GM12874 (cell line): Measurements from ENCODE around the gene FOXK1.

ENCODE experiments used
- TF ChIP-seq, protein P1 (sequence below): IDR thresholded peaks from 2 replicates; pipeline ENCODE4 v1.5.1; 2011; ENCODE audit warnings: low read depth, mild to moderate bottlenecking, control low read depth, low read length, moderate library complexity; ENCODE audit not compliant: insufficient read depth

FOXK1 gene

DNA sequence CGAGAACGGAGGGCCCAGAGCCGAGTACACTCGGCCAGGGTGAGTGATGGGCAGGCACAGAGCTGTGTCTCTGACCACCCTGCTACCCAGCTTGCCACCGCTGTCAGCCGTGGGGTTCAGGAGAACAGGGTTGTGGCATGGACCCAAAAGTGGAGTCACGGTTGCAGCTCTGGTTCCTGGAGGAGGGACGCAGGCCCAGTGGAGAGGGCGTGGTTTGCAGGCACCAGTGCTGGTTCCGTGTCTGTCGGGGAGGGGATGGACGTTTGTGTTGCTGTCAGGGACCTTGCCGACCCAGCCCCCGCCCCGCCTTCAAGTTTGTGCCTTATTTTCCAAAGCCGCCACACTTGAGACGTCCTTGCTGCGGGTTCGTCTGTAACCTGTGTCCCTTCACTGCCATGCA, 48.2 kb downstream of the FOXK1 start:
- TF ChIP-seq, protein P1, sequence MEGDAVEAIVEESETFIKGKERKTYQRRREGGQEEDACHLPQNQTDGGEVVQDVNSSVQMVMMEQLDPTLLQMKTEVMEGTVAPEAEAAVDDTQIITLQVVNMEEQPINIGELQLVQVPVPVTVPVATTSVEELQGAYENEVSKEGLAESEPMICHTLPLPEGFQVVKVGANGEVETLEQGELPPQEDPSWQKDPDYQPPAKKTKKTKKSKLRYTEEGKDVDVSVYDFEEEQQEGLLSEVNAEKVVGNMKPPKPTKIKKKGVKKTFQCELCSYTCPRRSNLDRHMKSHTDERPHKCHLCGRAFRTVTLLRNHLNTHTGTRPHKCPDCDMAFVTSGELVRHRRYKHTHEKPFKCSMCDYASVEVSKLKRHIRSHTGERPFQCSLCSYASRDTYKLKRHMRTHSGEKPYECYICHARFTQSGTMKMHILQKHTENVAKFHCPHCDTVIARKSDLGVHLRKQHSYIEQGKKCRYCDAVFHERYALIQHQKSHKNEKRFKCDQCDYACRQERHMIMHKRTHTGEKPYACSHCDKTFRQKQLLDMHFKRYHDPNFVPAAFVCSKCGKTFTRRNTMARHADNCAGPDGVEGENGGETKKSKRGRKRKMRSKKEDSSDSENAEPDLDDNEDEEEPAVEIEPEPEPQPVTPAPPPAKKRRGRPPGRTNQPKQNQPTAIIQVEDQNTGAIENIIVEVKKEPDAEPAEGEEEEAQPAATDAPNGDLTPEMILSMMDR, result no peak

DNA sequence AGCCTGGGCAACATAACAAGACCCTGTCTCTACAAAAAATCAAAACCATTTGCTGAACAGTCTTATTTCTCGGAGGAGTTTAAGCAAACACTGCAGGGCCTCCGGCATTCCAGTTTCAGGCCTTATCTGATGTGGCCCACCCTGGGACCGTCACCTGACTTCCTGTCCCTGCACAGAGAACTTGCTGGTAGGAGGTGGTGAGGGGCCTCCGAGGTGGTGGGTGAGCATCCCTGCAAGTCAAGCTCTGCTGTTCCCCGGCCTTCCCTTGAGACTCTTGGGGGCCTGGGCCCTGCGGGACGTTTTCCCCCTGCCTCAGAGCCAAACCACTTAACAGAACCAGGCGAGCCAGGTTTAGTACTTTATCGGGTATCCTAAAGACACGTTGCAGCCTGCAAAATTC, 48.9 kb downstream of the FOXK1 start:
- TF ChIP-seq, protein P1, result no peak

DNA sequence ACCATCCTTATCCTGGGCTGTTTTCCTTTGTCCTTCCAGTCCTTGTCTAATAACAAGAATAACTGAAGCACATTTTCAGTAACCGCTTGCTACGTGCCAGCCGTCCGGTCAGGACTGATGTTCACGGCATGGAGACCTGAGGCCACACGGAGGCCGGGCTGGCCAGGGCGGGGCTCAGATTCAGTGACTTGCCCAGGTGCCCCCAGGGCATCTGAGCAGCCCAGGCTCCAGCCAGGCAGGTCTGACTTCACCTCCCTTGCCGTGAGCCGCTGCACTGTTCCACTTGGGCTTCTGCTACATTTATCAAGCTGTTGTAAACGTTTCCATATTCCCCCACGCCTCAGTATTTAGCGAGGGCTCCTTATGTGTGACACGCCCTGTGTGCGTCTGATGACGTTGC, 49.7 kb downstream of the FOXK1 start:
- TF ChIP-seq, protein P1, result no peak

DNA sequence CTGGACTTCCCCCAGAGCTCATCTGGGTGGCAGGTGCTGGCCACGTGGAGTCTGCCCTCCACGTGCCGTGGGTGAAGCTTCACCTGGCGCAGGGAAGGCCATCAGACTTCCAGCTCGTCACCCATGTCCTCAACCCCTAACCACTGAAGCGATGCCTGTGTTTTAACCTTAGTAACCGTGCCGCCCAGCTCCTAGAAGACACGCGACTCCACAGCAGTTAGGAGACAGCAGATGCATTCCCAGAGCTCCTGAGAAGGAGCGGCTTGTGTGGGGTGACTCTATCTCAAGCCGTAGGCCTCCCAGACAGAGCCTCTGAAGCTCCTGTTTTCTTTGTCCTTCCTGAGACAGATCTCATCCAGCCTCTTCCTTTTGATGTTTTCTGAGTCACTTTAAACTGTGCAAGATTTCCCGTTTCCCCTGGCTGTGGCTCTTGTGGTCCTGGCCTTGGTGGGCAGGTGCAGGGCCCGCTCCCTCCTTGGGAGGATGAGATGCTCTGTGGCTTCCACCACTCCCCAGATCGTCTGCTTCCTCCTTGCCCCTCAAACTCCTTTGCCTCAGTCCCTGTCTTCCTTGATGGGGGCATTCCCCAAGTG, 51.9 kb downstream of the FOXK1 start:
- TF ChIP-seq, protein P1, result no peak

DNA sequence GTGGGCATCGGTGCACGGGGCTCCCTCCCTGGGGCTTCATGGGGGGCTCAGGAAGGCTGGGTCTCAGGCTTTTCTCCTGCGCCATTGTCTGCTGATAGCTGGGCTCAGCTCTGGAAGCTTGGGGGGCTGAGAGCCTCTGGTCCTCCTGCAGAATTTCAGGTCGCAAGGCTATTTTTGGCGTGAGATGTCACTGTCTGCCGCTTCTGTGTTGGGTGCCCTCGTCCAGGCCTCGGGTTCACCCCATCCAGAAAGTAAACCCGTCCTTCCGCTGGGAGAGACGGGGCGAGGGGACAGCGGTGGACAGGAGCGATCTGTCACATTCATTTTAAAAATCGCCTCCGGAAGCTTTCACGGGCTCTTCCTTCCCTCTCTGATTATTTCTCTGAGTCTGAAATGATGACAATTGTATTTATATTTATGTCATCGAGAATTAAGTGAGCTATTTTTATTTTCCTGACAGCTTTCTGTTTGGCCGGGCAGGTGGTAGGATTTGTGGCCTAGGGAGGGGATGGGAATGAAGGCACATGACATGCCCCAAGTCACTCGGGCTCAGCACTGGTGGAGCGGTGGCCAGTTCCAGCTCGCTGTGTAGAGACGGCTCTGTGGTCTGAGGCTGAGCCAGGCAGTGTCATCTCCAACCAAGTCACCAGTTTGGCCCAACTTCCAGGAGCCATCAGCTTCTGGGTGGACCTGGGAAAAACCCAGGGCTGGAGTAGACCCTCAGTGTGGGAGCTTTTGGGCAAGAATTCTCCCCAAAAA, 52.7 kb downstream of the FOXK1 start:
- TF ChIP-seq, protein P1, result no peak

DNA sequence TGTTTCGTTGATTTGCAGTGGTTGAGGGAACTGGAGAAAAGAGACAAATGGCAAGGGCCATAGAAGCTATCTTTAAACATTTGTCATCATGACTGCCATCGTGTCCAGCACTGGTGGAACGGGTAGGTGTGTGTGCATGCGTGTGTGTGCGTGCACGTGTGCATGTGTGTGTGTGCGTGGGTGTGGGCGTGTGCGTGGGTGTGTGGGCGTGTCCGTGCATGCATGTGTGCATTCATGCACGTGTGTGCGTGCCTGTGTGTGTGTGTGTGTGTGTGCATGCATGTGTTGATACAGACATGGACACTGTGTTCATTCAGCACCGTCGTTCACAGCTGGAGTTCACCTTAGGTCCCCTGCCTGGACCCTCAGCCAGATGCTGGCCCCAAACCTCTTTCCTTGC, 55.2 kb downstream of the FOXK1 start:
- TF ChIP-seq, protein P1, result no peak

DNA sequence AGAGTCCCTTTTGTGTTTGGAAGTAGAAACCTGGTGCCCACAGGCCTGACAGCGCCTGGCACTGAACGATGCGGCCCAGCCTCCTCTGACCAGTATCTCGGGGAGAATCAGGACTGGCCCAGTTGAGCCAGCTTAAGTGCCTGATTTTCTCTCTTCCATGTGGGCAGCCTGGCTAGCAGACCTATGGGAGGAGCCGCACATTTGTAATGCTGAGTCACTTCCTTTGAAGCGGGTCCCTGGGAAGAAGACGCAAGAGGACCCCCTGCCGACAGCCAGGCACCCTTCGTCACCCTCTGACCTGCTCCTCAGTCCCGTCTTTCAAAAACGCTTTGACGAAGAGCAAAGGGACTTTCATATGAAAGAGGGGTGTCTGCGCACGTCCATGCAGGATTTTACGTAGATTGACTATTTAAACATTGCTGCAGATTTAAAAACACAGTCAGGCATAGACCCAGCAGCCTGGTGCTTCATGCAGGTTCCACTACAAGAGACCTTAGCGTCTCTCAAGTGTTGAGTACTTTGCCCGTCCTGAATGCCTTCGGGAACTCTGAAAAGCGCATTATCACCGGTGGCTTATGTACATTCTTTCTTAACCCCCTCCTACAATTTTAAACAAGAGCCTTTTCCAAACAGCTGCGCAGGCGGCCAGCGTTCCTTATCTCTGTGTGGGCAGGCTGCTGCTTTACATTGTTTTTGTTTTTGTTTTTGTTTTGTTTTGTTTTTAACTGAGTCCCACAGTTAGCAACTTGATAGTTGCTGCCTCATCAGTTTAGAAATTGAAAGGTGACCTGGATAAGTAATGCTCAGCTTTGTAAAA, 56.8 kb downstream of the FOXK1 start:
- TF ChIP-seq, protein P1, result no peak
